Mesothelial cell of epicardium (in vitro differentiated cells): Measurements from ENCODE around the gene APCDD1. TPM values are rescaled to one million over a fixed set of nuclear protein-coding genes. Genes with fewer than 3 reads are reported as not detected.
"Not testable (repeated sequence)": the region's sequence is repeated elsewhere in the genome, so short reads cannot be mapped to it uniquely, and the experiment has no call there.

Source experiments
- DNase-seq, 2 experiments: peaks; one replicate each; pipeline ENCODE4 v3.0.0; 2021; ENCODE audit warnings: low spot score in 2 of 2; ENCODE audit not compliant: unreplicated experiment in 2 of 2
- H3K27ac Mint-ChIP-seq: 2 replicates; pipeline ENCODE4 v1.8.0; 2021; ENCODE audit warnings: mixed read lengths
- H3K27me3 Mint-ChIP-seq: 2 replicates; pipeline ENCODE4 v1.8.0; 2021; ENCODE audit warnings: low read depth, mixed read lengths
- H3K36me3 Mint-ChIP-seq: 2 replicates; pipeline ENCODE4 v1.8.0; 2021; ENCODE audit warnings: mixed read lengths
- H3K4me1 Mint-ChIP-seq: 2 replicates; pipeline ENCODE4 v1.8.0; 2021; ENCODE audit warnings: mixed read lengths
- H3K4me3 Mint-ChIP-seq: 2 replicates; pipeline ENCODE4 v1.8.0; 2021; ENCODE audit warnings: mild to moderate bottlenecking, moderate library complexity, mixed read lengths
- H3K9me3 Mint-ChIP-seq: 2 replicates; pipeline ENCODE4 v1.8.0; 2021; ENCODE audit warnings: mixed read lengths
- CTCF ChIP-seq: fragments of 200-600 bp; sonication (generic); IDR thresholded peaks from one replicate; pipeline ENCODE4 v1.5.0; 2021; ENCODE audit warnings: antibody characterized with exemption; ENCODE audit not compliant: unreplicated experiment
- total RNA-seq: library from RNA; stranded (reverse); gene quantifications from 3 replicates; pipeline ENCODE4 v1.2.1, GENCODE V29; 2021

Gene APCDD1
- total RNA-seq, 1 donor from 2014 or later, result 104 TPM

GRCh38 chr18:10528439-10528838 is 74.0 kb downstream of the APCDD1 start:
- no peak for TF ChIP-seq CTCF
- H3K27me3 Mint-ChIP-seq, result no peaks in the 10 kb centered on the region
- DNase-seq, result no peak
- peak overlapping the region; percentile 1 for H3K27ac Mint-ChIP-seq
- H3K36me3 Mint-ChIP-seq, result no peaks in the 10 kb centered on the region
- H3K9me3 Mint-ChIP-seq, result no peaks in the 10 kb centered on the region
- H3K4me1 Mint-ChIP-seq, result peaks cover 20% of the 10 kb centered on the region
- H3K4me3 Mint-ChIP-seq, result no peak overlapping the region

- H3K9me3 Mint-ChIP-seq, result no peaks in the 10 kb centered on the region
- H3K36me3 Mint-ChIP-seq, result peaks cover 4% of the 10 kb centered on the region
- H3K27ac Mint-ChIP-seq, result no peak overlapping the region
- H3K4me1 Mint-ChIP-seq, result peaks cover 20% of the 10 kb centered on the region
- DNase-seq, result no peak
- no peaks in the 10 kb centered on the region for H3K27me3 Mint-ChIP-seq
- TF ChIP-seq CTCF, result no peak
- no peak overlapping the region for H3K4me3 Mint-ChIP-seq
Measured at GRCh38 chr18:10530002-10530401, 75.6 kb downstream of the APCDD1 start.

GRCh38 chr18:10530852-10531251 is 76.4 kb downstream of the APCDD1 start:
- Mint-ChIP-seq H3K27ac (no peak overlapping the region), H3K27me3 (no peaks in the 10 kb centered on the region), H3K4me1 (peaks cover 20% of the 10 kb centered on the region), H3K4me3 (no peak overlapping the region), H3K36me3 (peaks cover 4% of the 10 kb centered on the region), H3K9me3 (no peaks in the 10 kb centered on the region)
- no peak for DNase-seq
- TF ChIP-seq CTCF, result no peak

GRCh38 chr18:10533111-10533510 is 78.7 kb downstream of the APCDD1 start:
- H3K4me1 Mint-ChIP-seq, result peaks cover 8% of the 10 kb centered on the region
- no peaks in the 10 kb centered on the region for H3K9me3 Mint-ChIP-seq
- no peak for DNase-seq
- no peak overlapping the region for H3K27ac Mint-ChIP-seq
- TF ChIP-seq CTCF, result no peak
- H3K36me3 Mint-ChIP-seq, result peaks cover 7% of the 10 kb centered on the region
- no peak overlapping the region for H3K4me3 Mint-ChIP-seq
- no peaks in the 10 kb centered on the region for H3K27me3 Mint-ChIP-seq

- no peak for TF ChIP-seq CTCF
- Mint-ChIP-seq H3K4me3 (no peak overlapping the region), H3K36me3 (peaks cover 28% of the 10 kb centered on the region), H3K4me1 (no peaks in the 10 kb centered on the region), H3K27me3 (no peaks in the 10 kb centered on the region), H3K9me3 (no peaks in the 10 kb centered on the region), H3K27ac (no peak overlapping the region)
- DNase-seq, result no peak
Measured at GRCh38 chr18:10536280-10536679, 81.8 kb downstream of the APCDD1 start.

- Mint-ChIP-seq H3K4me1 (no peaks in the 10 kb centered on the region), H3K27ac (no peak overlapping the region), H3K36me3 (peaks cover 38% of the 10 kb centered on the region), H3K9me3 (no peaks in the 10 kb centered on the region), H3K27me3 (no peaks in the 10 kb centered on the region), H3K4me3 (no peak overlapping the region)
- TF ChIP-seq CTCF, result no peak
- no peak for DNase-seq
Measured at GRCh38 chr18:10537765-10538164, 83.3 kb downstream of the APCDD1 start.

- not testable (repeated sequence) for H3K27ac Mint-ChIP-seq, H3K4me1 Mint-ChIP-seq, DNase-seq, H3K9me3 Mint-ChIP-seq, H3K4me3 Mint-ChIP-seq, H3K27me3 Mint-ChIP-seq
- peaks cover 38% of the 10 kb centered on the region for H3K36me3 Mint-ChIP-seq
Measured at GRCh38 chr18:10539124-10539523, 84.7 kb downstream of the APCDD1 start.
